HG02798 (cell line): ENCODE measurements around the gene TSPEAR.

Source experiments
- ATAC-seq: cut with Tn5 transposase; IDR thresholded peaks from one replicate; pipeline ENCODE4 v1.9.1; 2021; ENCODE audit warnings: mild to moderate bottlenecking; ENCODE audit not compliant: unreplicated experiment, poor library complexity

TSPEAR gene

DNA sequence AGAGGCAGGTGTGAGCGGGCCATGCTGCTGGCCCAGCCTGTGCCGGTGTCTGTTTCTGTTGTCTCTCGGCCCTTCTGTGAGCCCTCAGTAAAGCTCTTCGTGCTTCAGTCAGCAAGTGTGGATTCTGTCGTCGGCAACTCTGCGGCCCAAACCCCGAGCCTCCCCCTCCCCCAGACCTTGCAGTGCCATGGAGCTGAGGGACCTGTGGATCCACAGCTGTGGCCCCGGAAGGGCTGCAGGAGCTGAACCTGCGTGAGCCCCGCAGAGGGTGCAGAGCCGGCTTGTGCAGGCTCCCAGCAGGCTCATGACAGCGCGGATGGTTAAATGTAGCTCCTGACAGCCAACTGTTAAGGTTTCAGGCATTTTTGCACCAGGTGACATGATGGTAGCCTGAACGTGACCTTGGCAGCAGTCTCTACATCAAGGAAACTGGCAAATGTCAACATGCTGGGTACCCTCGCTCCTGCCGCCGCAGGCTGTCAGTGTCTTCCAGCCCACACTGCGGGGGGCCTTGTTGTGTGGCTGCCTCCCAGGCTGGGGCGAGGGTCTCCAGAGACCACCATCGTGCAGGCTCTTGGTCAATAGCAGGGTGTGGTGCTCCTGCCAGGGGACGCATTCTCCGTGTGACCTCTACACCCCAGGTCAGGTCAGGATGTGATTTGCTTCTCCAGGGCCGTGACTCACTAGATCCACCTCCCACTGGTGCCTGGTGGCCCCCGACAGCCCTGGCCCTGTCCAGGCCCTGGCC lies 249.1 kb downstream of the TSPEAR start:
- ATAC-seq: no peak

- ATAC-seq: no peak
Observed at GRCh38 chr21:44461464-44462001, 249.8 kb downstream of the TSPEAR start.

- no peak for ATAC-seq
Observed at GRCh38 chr21:44461005-44461404, 250.4 kb downstream of the TSPEAR start.

GRCh38 chr21:44460441-44460755 lies 251.0 kb downstream of the TSPEAR start:
- no peak for ATAC-seq

- ATAC-seq: no peak
Observed at GRCh38 chr21:44459712-44460440, 251.5 kb downstream of the TSPEAR start.

GRCh38 chr21:44458971-44459711 lies 252.2 kb downstream of the TSPEAR start:
- ATAC-seq: no peak

DNA sequence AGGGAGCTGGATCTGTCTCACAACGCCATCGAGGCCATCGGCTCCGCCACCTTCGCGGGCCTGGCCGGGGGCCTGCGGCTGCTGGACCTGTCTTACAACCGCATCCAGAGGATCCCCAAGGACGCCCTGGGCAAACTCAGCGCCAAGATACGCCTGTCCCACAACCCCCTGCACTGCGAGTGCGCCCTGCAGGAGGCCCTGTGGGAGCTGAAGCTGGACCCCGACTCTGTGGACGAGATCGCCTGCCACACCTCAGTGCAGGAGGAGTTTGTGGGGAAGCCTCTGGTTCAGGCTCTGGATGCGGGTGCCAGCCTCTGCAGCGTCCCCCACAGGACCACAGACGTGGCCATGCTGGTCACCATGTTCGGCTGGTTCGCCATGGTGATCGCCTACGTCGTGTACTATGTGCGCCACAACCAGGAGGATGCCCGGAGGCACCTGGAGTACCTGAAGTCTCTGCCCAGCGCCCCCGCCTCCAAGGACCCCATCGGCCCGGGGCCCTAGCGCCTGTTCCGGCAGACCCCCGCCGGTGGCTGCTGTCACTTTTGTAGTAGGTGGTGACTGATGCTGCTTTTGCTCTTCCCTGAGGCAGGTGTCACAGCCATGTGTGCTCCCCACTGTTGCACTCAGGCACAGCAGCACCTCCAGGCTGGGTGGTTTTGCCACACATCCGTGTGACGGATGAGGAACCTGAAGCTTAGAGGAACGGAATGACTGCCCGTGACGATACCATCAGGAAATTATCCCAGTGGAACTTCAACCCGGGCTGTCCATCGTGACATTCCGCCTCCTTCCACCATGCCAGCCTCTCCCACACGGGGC lies 254.2 kb downstream of the TSPEAR start:
- ATAC-seq: no peak

- no peak for ATAC-seq
Observed at GRCh38 chr21:44456214-44456914, 255.0 kb downstream of the TSPEAR start.

DNA sequence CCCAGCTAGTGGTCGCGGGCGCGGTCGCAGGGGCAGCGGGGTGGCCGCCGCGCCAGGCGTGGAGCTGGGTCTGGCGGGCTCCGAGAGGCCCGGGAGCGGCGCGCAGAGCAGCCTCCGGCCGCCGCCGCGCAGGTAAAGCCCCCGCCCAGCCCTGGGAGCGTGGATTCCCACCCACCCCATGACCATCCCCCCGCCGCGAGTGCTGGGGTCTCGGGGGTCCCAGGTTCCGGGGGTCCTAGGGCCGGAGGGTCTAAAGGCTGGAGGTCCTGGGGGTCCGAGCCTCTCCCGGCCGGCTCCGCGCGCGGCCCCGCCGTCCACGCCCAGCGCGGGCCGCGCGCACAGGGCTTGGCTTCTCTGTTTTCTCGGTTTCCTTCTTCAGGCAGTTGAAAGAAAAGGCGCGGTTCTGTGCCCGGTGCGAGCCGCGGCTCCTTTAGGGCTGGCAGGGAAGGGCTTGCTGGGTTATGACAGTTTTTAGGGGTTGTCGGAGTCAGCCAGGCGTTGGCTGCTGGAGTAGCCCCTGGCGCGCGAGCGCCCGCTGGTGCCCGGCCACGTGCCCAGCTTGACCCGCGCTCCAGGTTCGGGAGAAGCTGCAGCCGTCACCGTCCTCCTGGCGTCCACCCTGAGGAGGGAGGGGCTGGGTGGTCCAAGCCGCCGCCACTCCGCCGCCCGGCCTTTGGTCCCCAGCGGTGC lies 255.7 kb downstream of the TSPEAR start:
- ATAC-seq: no peak

DNA sequence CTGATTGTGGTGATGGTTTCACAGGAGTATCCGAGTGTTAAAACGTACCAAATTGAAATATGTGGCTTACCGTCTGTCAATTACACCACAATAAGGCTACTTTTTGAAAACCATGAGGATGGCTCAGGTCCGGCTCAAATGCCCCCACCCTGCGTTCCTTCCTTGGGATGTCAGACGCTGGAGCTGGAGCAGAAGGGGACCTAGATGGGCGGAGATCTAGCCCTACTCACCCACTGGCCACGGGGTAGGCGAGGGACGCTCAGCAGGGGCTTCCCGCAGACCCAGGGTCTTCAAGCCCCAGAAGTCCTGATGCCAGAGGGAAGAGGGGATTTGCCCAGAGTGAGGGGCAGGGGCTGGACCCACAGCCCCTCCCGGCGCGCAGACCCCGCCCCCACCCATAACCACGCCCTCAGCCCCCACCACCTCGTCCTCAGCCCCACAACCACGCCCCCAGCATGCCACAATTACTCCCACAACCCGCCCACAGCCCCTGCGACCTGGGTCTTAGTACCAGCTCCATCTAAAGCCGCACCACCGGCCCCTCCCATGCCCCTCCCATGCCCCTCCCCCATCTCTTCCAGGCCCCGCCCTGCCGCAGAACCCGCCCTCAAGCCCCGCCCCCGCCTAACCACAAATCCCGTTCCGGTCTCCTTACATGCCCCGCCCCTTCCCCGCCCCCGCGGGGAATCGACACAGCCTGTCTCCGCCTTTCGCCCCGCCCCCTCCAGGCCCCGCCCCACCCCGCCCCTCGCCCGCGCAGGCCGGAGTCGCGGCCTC lies 256.4 kb downstream of the TSPEAR start, which contains the start of gene LRRC3:
TSS of gene LRRC3 (plus strand) at position 764 of the 777 bp plus-strand sequence. CDS start 1,135 bp downstream, outside the sequence.
- no peak for ATAC-seq

DNA sequence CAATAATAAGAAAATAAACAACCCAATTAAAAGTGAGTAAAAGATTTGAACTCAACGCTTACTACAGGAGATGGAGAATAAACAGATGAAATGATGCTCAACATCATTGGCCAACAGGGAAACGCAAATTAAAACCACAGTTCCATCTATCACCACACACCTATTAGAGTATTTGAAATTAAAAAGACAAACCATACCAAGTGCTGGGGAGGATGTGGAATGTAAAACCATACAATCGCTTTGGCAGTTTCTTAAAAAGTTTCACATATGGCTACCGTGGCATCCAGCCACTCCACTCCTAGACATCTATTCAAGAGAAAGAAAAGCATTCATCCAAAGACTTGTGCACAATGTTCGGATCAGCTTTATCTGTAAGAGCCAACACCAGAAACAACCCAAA lies 257.3 kb downstream of the TSPEAR start:
- ATAC-seq: no peak

DNA sequence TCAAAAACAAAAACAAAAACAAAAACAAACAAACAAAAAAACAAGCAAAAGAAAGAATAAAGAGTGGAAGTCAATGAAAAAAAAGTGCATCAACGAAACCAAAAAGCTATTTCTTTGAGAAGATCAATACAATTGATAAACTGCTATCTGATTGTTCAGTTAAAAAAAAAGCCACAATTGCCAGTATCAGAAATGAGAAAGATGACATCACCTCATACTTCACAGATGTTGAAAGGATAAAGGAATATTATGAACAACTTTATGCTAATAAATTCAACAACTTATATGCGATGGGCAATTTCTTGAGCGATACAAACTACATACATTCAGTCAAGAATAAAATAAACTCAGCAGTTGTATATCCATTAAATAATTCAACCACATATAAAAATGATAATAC lies 258.3 kb downstream of the TSPEAR start:
- no peak for ATAC-seq

- no peak for ATAC-seq
Observed at GRCh38 chr21:44450999-44451398, 260.4 kb downstream of the TSPEAR start.

GRCh38 chr21:44450402-44450801 lies 261.0 kb downstream of the TSPEAR start:
- ATAC-seq: no peak

GRCh38 chr21:44449473-44450363 lies 261.7 kb downstream of the TSPEAR start:
- ATAC-seq: no peak

DNA sequence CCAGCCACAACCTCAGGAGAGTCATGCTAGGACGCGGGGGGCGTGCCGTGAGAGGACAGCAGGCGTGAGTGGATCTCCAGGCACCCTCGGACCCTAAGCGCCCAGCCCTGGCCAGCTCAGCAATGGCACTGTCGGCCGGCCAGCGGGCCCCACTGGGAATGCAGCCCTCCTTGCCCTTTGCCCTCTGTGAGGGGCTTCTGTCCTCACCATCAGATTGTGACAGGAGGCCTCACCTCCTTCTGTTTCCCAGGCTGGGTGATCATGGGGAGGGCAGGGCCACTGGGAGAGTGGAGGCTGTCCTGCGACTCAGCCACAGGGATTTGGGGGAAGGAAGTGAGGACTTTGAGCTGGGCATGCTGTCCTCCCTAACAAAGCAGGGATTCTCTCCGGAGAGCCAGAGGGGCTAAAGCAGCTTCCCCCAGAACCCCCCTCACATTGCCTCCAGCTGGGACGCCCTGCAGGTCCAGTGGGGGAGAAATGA lies 262.7 kb downstream of the TSPEAR start:
- no peak for ATAC-seq
